A673 (cell line): Measurements from ENCODE around the gene NRG3.

Experiments used
- CTCF ChIP-seq: fragments of 300-800, 200-600 bp; sonication (generic); conservative IDR thresholded peaks from 2 replicates; pipeline ENCODE4 v1.5.1; 2017; ENCODE audit warnings: low read depth, mild to moderate bottlenecking, antibody characterized with exemption, low read length, moderate library complexity, mixed read lengths
- EZH2 ChIP-seq: fragments of 200-600 bp; sonication (generic); IDR thresholded peaks from 2 replicates; pipeline ENCODE4 v1.6.1; 2017; ENCODE audit warnings: borderline replicate concordance, low read depth, mild to moderate bottlenecking, mixed read lengths, antibody characterized with exemption, low read length; ENCODE audit not compliant: poor library complexity, severe bottlenecking

- TF ChIP-seq EZH2 (no peak), CTCF (no peak)
Observed at GRCh38 chr10:82538272-82538671, 663.3 kb downstream of the NRG3 start.
